Stimulated activated memory B cell treated with anti-CD40 and anti-IgM and Interleukin-4, amounts not matched to agents 10 μg/mL and 1 μg/mL and 100 μg/mL, for 72 hours (primary cell): ENCODE measurements around the gene DUSP11.
"Not testable (repeated sequence)": the region's sequence is repeated elsewhere in the genome, so short reads cannot be mapped to it uniquely, and the experiment has no call there.

Experiments used
- ATAC-seq: fragments of 150-1000 bp; cut with Tn5 transposase; 2 replicates; pipeline ENCODE4 v1.10.0; 2021
- H3K27ac Mint-ChIP-seq: one replicate; pipeline ENCODE4 v1.8.0; 2022; ENCODE audit warnings: mild to moderate bottlenecking, mixed read lengths
- H3K27me3 Mint-ChIP-seq: one replicate; pipeline ENCODE4 v1.8.0; 2022; ENCODE audit warnings: mixed read lengths
- H3K36me3 Mint-ChIP-seq: one replicate; pipeline ENCODE4 v1.8.0; 2022; ENCODE audit warnings: mixed read lengths
- H3K4me1 Mint-ChIP-seq: one replicate; pipeline ENCODE4 v1.8.0; 2022; ENCODE audit warnings: mixed read lengths
- H3K4me3 Mint-ChIP-seq: one replicate; pipeline ENCODE4 v1.8.0; 2022; ENCODE audit warnings: mild to moderate bottlenecking, moderate library complexity, mixed read lengths
- H3K9me3 Mint-ChIP-seq: one replicate; pipeline ENCODE4 v1.8.0; 2022; ENCODE audit warnings: mixed read lengths

The DUSP11 gene

GRCh38 chr2:73746877-73747208 is 33.1 kb downstream of the DUSP11 start:
- H3K27ac Mint-ChIP-seq, result no peak overlapping the region

GRCh38 chr2:73746015-73746876 is 33.7 kb downstream of the DUSP11 start:
- H3K4me1 Mint-ChIP-seq, result no peaks in the 10 kb centered on the region
- H3K4me3 Mint-ChIP-seq, result no peak overlapping the region
- H3K9me3 Mint-ChIP-seq, result peaks cover 9% of the 10 kb centered on the region
- no peaks in the 10 kb centered on the region for H3K27me3 Mint-ChIP-seq
- H3K36me3 Mint-ChIP-seq, result peaks cover 72% of the 10 kb centered on the region
- no peak overlapping the region for H3K27ac Mint-ChIP-seq
- no peak for ATAC-seq

More at GRCh38 chr2:73746877-73747208, 33.1 kb downstream of the DUSP11 start:
- Mint-ChIP-seq H3K36me3 (peaks cover 69% of the 10 kb centered on the region), H3K4me3 (no peak overlapping the region), H3K27me3 (no peaks in the 10 kb centered on the region), H3K4me1 (no peaks in the 10 kb centered on the region), H3K9me3 (peaks cover 7% of the 10 kb centered on the region)
- no peak for ATAC-seq

GRCh38 chr2:73740767-73741166 is 39.1 kb downstream of the DUSP11 start:
- Mint-ChIP-seq H3K9me3 (peaks cover 10% of the 10 kb centered on the region), H3K4me3 (no peak overlapping the region), H3K27me3 (no peaks in the 10 kb centered on the region), H3K27ac (no peak overlapping the region), H3K36me3 (peaks cover 40% of the 10 kb centered on the region), H3K4me1 (peaks cover 17% of the 10 kb centered on the region)
- no peak for ATAC-seq

GRCh38 chr2:73739101-73739500 is 40.8 kb downstream of the DUSP11 start:
- Mint-ChIP-seq H3K4me3 (no peak overlapping the region), H3K4me1 (peaks cover 17% of the 10 kb centered on the region), H3K27ac (no peak overlapping the region), H3K27me3 (no peaks in the 10 kb centered on the region), H3K36me3 (peaks cover 37% of the 10 kb centered on the region), H3K9me3 (peaks cover 5% of the 10 kb centered on the region)
- ATAC-seq, result no peak

- ATAC-seq, result peak; percentile 100
- no peaks in the 10 kb centered on the region for H3K27me3 Mint-ChIP-seq
- H3K27ac Mint-ChIP-seq, result peak within 1 kb of the TSS; percentile 88
- peaks cover 5% of the 10 kb centered on the region for H3K9me3 Mint-ChIP-seq
- peak within 1 kb of the TSS; percentile 93 for H3K4me3 Mint-ChIP-seq
- peaks cover 39% of the 10 kb centered on the region for H3K36me3 Mint-ChIP-seq
- peaks cover 17% of the 10 kb centered on the region for H3K4me1 Mint-ChIP-seq
These were observed 42.8 kb downstream of the DUSP11 start, which contains the start of gene TPRKB for GRCh38 chr2:73736855-73737779. TSS of gene TPRKB (minus strand) at chr2:73737345. CDS start at chr2:73734569, 2,776 bp downstream.

- ATAC-seq, result no peak
- Mint-ChIP-seq H3K4me1 (peaks cover 17% of the 10 kb centered on the region), H3K27me3 (no peaks in the 10 kb centered on the region), H3K9me3 (peaks cover 3% of the 10 kb centered on the region), H3K27ac (peak overlapping the region; percentile 88), H3K36me3 (peaks cover 36% of the 10 kb centered on the region), H3K4me3 (peak overlapping the region; percentile 93)
These were observed 43.5 kb downstream of the DUSP11 start for GRCh38 chr2:73736378-73736777.

- no peaks in the 10 kb centered on the region for H3K27me3 Mint-ChIP-seq
- H3K36me3 Mint-ChIP-seq, result peaks cover 44% of the 10 kb centered on the region
- H3K4me1 Mint-ChIP-seq, result no peaks in the 10 kb centered on the region
- ATAC-seq, result no peak
- H3K27ac Mint-ChIP-seq, result no peak overlapping the region
- no peaks in the 10 kb centered on the region for H3K9me3 Mint-ChIP-seq
- no peak overlapping the region for H3K4me3 Mint-ChIP-seq
These were observed 49.1 kb downstream of the DUSP11 start for GRCh38 chr2:73730810-73731209.

GRCh38 chr2:73728711-73729110 is 51.2 kb downstream of the DUSP11 start:
- no peaks in the 10 kb centered on the region for H3K4me1 Mint-ChIP-seq
- H3K27me3 Mint-ChIP-seq, result no peaks in the 10 kb centered on the region
- H3K27ac Mint-ChIP-seq, result no peak overlapping the region
- no peak for ATAC-seq
- H3K9me3 Mint-ChIP-seq, result no peaks in the 10 kb centered on the region
- H3K36me3 Mint-ChIP-seq, result peaks cover 33% of the 10 kb centered on the region
- no peak overlapping the region for H3K4me3 Mint-ChIP-seq

GRCh38 chr2:73728043-73728442 is 51.9 kb downstream of the DUSP11 start:
- no peak for ATAC-seq
- Mint-ChIP-seq H3K36me3 (peaks cover 27% of the 10 kb centered on the region), H3K27ac (no peak overlapping the region), H3K4me3 (no peak overlapping the region), H3K27me3 (no peaks in the 10 kb centered on the region), H3K9me3 (no peaks in the 10 kb centered on the region), H3K4me1 (no peaks in the 10 kb centered on the region)

GRCh38 chr2:73726657-73727056 is 53.2 kb downstream of the DUSP11 start:
- H3K27me3 Mint-ChIP-seq, H3K27ac Mint-ChIP-seq, H3K4me1 Mint-ChIP-seq, H3K4me3 Mint-ChIP-seq, ATAC-seq, H3K9me3 Mint-ChIP-seq: not testable (repeated sequence)
- peaks cover 25% of the 10 kb centered on the region for H3K36me3 Mint-ChIP-seq

- H3K4me3 Mint-ChIP-seq, result no peak overlapping the region
- H3K27ac Mint-ChIP-seq, result no peak overlapping the region
- H3K9me3 Mint-ChIP-seq, result peaks cover 5% of the 10 kb centered on the region
- peaks cover 6% of the 10 kb centered on the region for H3K4me1 Mint-ChIP-seq
- peaks cover 14% of the 10 kb centered on the region for H3K36me3 Mint-ChIP-seq
- no peak for ATAC-seq
- peaks cover 30% of the 10 kb centered on the region for H3K27me3 Mint-ChIP-seq
These were observed 60.9 kb downstream of the DUSP11 start for GRCh38 chr2:73718851-73719621.

GRCh38 chr2:73718421-73718820 is 61.5 kb downstream of the DUSP11 start:
- Mint-ChIP-seq H3K36me3 (peaks cover 19% of the 10 kb centered on the region), H3K27me3 (peaks cover 36% of the 10 kb centered on the region), H3K4me1 (peaks cover 6% of the 10 kb centered on the region), H3K4me3 (no peak overlapping the region), H3K27ac (no peak overlapping the region), H3K9me3 (peaks cover 9% of the 10 kb centered on the region)
- ATAC-seq, result no peak

- H3K4me3 Mint-ChIP-seq, H3K4me1 Mint-ChIP-seq, H3K27ac Mint-ChIP-seq, H3K9me3 Mint-ChIP-seq, ATAC-seq: not testable (repeated sequence)
- peaks cover 16% of the 10 kb centered on the region for H3K36me3 Mint-ChIP-seq
- peaks cover 38% of the 10 kb centered on the region for H3K27me3 Mint-ChIP-seq
These were observed 62.2 kb downstream of the DUSP11 start for GRCh38 chr2:73717695-73718094.

GRCh38 chr2:73717251-73717606 is 62.7 kb downstream of the DUSP11 start:
- H3K4me3 Mint-ChIP-seq, result no peak overlapping the region
- peaks cover 6% of the 10 kb centered on the region for H3K4me1 Mint-ChIP-seq
- H3K27ac Mint-ChIP-seq, result no peak overlapping the region
- H3K27me3 Mint-ChIP-seq, result peaks cover 38% of the 10 kb centered on the region
- peaks cover 9% of the 10 kb centered on the region for H3K9me3 Mint-ChIP-seq
- peaks cover 12% of the 10 kb centered on the region for H3K36me3 Mint-ChIP-seq
- ATAC-seq, result no peak
